ENCODE measurements around the gene SYNGAP1.
"Not testable (repeated sequence)": the region's sequence is repeated elsewhere in the genome, so short reads cannot be mapped to it uniquely, and the experiment has no call there.

The SYNGAP1 gene

DNA sequence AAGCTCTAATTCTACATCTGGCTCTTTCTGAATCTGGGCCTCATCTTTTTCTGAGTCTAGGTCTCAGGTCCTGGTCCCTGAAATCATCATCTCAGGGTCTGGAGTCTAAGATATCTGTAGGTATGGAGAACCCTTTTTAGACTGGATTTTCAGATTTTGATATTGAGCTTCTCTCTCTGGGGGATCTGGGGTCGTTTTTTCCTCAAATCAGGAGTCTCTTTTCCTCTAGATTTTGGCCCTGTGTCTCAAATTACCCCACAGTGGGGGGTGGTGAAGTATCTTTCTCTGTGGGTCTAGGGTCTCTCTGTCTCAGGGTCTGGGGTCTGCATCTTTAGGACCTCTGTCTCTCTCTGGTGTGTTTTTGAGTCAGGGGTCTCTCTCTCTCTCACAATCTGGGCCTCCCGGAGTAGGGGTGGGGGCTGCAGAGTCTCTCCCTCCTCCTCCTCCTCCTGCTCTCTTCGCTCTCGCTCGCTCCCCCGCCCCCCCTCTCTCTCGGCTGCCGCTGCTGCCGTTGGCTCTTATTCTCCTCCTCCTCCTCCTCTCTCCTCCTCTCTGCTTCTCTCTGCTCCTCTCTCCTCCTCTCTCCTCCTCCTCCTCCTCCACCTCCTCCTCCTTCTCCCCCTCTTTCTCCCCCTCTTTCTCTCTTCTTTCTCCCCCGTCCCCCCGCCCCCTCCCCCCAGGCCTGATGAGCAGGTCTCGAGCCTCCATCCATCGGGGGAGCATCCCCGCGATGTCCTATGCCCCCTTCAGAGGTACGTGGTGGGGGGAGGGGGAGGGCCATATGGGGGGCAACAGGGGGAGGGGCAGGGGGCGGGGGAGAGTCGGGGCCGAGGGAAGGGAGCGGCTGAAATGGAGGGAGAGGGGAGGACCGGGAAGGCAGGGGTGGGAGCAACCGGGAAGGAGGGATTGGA lies at the start of gene SYNGAP1:
Gene SYNGAP1, plus strand, starts transcription at position 486 of the 911 bp plus-strand sequence. Its CDS starts 200 bp downstream, at position 686.
- DNase-seq: peak; percentile 53

GRCh38 chr6:33371901-33372300 lies 48.0 kb upstream of the SYNGAP1 start:
- not testable (repeated sequence) for DNase-seq

DNA sequence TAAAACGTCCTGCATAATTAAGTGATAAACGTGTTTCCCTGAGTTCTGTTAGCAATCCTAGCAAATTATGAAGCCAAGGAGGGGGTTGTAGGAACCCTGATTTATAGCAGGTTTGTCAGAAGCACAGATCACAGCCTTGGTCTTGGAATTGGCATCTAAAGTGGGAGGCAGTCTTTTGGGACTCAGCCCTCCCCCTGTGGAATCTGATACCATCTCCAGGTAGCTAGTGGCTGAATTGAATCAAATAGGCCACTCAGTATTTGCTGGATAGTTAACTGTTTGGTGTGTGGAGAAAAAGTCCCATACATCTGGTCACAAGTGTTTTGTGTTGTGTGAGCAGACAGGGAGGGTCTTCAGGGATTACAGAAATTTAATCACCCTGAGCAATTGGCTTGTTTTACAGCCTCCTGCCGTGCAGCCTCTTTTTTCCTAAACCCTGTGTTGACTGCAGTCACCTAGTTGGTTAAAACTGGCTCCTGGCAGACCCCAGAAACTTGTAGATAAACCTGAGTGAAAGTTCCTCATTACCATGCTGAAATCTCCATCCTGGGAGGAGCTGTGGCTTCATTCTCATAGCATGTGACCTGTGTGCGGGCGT lies 47.2 kb upstream of the SYNGAP1 start:
- no peak for DNase-seq

DNA sequence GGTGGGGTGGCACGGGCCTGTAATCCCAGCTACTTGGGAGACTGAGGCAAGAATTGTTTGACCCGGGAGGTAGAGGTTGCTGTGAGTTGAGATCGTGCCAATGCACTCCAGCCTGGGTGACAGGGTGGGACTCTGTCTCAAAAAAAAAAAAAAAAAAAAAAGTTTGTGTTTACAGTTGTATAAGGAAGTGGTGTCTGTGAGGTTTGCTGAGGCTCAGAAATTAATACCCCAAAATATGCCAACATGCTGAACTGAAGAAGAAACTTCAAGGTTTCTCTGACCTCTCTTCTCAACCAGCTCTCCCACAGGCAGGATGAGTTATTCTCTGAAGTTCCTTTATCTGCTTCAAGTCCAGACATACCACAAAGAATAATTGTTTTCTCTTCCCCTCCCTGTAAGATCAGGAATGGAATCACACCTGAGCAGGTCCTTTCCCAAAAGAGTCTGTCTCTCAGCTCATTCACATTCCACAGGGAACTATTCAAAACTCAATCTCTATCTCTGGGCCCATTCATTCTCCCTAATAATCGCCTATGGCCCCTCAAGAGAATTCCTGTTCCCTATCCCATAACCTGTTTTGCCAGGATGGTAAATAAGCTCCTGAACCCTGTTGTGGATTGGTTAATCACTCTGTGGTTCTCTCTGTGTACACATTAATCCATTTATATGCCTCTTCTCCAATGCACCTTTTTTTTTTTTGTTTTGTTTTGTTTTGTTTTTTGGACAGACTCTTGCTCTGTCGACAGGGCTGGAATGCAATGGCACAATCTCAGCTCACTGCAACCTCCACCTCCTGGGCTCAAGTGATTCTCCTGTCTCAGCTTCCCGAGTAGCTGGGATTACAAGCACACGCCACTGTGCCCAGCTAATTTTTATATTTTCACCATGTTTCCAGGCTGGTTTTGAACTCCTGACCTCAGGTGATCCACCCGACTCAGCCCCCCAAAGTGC lies 45.6 kb upstream of the SYNGAP1 start:
- no peak for DNase-seq

DNA sequence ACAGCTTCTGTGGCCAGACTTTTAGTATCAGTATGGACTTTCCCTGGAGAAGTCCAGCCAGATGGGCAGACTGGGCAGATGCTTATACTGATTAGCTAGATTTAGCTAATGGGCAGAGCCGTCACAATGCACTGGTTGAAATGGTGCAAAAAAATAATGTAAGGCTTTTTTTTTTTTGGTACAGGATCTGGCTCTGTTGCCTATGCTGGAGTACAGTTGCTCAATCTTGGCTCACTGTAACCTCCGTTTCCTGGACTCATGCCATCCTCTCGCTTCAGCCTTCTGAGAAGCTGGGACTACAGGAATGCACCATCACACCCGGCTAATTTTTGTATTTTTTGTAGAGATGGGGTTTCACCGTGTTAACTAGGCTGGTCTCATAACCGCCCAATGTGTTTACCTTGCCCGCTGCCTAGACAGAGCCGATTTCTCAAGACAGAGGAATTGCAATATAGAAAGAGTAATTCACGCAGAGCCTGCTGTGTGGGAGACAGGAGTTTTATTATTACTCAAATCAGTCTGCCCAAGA lies 44.7 kb upstream of the SYNGAP1 start:
- DNase-seq: no peak

GRCh38 chr6:33377171-33377570 lies 42.7 kb upstream of the SYNGAP1 start:
- no peak for DNase-seq

DNA sequence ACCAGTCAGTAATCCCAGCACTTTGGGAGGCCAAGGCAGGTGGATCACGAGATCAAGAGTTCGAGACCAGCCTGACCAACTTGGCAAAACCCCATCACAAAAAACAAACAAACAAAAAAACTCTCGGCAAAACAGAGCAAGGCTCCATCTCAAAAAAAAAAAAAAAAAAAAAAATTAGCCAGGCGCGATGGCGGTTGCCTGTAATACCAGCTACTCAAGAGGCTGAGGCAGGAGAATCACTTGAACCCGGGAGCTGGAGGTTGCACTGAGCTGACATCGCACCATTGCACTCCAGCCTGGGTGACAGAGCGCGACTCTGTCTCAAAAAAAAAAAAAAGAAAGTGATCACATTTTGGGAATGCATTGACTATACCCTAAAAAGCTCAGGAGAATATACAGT lies 40.7 kb upstream of the SYNGAP1 start:
- not testable (repeated sequence) for DNase-seq

- no peak for DNase-seq
Measured at GRCh38 chr6:33380272-33380981, 39.4 kb upstream of the SYNGAP1 start.

DNA sequence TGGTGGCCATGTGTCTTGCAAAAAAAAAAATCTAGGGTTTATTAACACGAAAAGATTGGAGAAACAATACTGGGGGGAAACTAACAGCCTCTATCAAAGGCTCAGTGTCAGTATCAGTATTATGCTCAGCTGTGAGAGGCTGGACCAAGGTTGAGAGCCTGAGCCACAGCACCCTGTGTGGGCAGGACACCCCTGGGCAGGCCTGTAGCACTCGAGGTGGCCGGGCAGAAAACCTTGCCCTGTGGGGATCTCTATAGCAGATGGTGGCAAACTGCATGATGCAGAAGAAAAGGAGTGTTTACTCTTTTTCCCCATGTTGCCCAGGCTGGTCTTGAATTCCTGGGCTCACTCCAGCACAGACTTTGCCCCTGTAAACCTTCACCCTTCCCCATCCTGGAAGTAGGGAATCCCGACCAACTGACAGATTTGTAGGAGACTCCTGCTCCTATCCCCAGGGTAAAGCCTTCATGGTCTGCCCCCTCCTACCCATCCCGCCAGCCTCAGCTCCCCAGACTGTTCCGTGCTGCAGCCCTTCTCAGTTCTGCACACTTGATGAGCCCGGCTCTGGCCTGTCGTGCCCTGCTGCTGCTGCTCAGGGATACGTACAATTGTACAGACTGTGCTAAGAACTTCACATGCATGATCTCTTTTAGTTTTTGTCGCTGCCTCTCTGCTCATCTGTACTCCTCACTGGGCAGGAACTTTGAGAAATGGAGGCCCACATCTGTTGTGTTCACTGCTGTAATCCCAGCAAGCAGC lies 36.3 kb upstream of the SYNGAP1 start:
- DNase-seq: no peak

DNA sequence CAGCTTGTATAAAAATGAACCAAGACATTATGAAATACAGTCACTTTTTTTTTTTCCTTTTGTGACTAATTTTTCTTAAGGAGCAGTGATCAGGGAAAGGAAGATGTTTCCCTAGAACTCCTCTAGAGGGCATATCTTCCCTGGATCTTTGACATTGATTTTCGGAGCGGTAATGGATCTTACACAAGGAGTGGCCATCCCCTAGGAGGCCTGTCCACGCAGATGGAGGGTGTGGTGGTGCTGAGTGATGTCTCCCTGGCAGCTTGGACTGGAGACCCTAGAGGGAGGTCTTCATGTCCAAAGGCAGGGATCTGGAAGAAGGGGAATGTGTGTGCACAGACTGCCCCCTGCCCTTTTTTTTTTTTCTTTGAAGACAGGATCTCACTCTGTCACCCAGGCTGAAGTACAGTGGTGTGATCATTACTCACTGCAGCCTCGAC lies 35.3 kb upstream of the SYNGAP1 start:
- DNase-seq: no peak

DNA sequence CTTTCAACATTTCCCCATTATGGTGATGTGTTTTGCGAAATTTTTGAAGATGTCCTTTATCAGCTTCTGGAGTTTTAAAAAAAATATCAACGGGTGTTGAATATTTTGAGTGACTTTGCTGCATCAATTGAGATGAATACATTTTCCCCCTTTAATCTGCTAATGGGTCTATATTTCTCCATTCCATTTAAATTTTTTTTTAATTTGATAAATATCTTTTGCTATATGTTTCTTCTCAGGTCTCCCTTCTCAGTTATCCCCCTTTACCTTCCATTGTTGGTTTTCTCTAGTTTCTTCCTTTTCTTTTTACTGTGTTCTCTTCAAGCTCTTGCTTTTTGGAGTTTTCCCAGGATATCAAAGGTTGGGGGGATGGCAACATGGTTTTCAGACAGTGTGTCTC lies 29.7 kb upstream of the SYNGAP1 start:
- DNase-seq: no peak

- no peak for DNase-seq
Measured at GRCh38 chr6:33390767-33391277, 29.0 kb upstream of the SYNGAP1 start.

DNA sequence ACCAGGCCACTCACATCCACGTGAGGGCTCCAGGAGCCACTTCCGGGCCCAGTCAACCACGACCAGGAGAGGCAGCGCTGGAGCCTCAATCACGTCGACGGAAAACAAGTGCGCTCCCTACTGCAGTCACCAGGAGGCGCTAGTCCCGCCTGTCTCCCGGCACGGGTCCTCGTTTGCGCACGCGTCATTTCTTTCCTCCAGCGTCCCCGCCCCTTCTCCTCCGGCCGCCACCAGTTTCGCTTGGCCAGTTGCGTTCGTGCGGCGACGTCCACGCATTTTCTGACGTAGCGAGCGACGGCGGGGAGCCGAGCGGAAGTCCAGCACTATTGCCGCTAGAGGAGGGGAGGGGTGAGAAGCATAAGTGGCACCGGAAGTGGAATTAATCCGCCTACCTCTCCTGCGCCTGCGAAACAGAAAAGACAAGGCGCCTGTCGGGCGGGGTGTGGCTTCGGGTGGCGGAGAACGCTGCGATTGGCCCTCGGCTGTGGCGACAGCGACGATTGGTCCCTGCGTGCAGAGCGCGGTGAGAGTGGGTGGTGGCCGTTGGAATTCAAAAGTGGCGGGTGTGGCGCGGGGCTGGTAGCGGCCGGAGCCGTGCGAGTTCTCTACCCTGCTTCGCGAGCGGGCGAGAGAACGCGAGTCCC lies 28.5 kb upstream of the SYNGAP1 start, which contains the start of gene KIFC1:
Gene KIFC1, plus strand, starts transcription at position 546 of the 644 bp plus-strand sequence. CDS start 163 bp downstream, outside the sequence.
- DNase-seq: peak; percentile 98

DNA sequence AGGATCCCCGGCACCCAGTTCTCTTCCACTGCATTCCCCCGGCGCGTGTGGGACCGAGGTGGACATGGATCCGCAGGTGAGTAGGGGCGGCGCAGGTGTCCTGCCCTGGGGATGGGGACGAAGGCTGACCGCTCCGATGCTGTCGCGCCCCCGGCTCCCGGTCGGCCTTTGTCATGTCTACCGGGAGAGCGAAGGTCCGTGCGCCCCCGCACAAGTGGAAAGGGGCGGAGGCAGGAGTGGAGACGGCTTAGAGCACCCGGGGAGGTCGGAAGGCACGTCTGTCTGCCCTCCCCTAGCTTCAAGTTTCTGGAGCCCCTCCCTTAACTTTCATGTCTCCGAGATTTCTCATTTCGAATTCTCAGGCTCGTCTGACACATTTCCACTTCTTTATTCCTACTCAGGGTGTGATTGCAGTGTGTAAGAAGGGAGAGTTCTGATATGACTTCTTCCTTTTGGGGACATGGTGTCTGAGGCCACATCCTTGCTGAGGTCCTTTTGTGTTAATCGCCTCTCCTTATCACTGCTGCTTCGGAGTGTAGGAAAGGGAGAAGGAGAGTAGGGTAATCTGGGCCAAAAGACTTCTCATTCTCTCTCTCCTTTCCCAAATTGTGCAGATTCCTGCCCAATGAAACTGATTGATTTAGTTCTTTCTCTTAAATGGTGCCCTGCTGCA lies 27.8 kb upstream of the SYNGAP1 start:
- DNase-seq: no peak

DNA sequence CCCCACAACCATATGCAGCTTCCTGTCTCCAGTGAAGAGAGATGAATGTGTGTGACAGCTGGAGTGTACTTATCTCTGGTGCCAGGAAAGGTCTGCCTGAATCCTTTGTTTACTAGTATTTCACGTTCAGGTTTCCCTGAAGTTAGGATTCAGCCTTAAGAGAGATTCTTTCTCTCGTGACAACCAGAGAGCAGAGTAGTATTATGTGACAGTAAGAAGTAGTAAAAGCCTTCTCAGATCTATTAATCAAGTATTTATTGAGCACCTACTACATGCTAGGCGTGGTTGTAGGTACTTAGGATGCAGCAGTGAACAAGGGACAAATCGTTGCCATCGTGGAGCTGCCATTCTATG lies 27.3 kb upstream of the SYNGAP1 start:
- DNase-seq: no peak

DNA sequence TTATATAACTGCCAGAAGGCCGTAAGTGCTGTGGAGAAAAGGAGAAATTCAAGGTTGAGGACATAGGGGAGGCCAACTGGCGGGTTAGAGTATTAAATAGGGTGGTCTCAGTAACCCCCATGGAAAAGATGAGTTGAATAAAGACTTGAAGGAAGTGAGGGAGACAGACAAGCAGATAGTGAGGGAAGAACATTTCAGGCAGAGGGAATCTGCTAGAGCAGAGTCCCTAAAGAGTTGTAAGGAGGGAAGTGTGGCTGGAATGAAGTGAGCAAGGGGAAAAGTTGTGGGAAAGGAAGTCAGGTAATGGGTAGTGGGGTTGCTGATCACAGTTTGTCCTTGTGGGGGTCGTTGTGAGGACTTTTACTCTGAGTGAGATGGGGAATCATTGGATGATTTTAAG lies 26.9 kb upstream of the SYNGAP1 start:
- DNase-seq: no peak

- DNase-seq: no peak
Measured at GRCh38 chr6:33397541-33397940, 22.3 kb upstream of the SYNGAP1 start.

DNA sequence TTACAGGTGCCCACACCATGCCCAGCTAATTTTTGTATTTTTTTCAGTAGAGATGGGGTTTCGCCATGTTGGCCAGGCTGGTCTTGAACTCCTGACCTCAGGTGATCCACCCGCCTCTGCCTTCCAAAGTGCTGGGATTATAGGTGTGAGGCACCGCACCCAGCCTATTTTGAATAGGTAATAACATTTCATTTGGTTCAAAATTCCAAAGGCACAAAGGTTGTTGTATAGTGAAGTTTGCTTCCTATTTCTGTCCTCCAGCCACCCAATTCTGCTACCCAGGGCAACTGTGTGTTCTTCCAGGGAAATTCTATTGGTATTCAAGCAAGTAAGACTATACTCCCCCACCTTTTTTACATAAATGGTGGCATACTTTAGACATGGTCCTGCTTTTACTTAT lies 21.3 kb upstream of the SYNGAP1 start:
- DNase-seq: not testable (repeated sequence)

DNA sequence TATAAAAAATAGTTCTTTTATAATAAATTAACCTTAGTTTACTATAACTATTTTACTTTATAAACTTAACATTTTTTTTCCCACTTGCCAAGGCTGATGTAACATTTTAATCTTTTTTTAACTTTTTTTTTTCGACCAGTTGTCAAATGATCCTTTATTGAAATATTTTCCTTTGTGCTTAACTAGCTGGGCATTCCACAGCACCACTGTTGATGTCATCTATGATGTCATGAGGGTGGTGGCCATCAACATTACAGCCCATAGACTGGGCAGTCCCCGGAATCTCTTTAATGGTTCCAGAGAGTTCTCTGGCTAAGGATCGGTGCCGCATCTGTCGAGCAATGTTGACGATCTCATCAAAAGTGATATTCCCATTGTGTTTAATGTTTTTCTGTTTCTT lies 20.0 kb upstream of the SYNGAP1 start:
- DNase-seq: not testable (repeated sequence)

GRCh38 chr6:33404884-33405283 lies 15.0 kb upstream of the SYNGAP1 start:
- no peak for DNase-seq
